Breast epithelium (tissue), 3 donors: ENCODE results near the gene DISP1.

Source experiments
- POLR2A ChIP-seq: fragments of 450-650 bp; IDR thresholded peaks from one replicate; pipeline ENCODE4 v1.6.1; 2016; ENCODE audit warnings: antibody characterized with exemption, mild to moderate bottlenecking, moderate library complexity
- POLR2AphosphoS5 ChIP-seq, 3 donors: sonication (generic); formaldehyde crosslinking; IDR thresholded peaks; one replicate each; pipeline ENCODE4 v1.6.1; 2017; ENCODE audit warnings: antibody characterized with exemption in 3 of 3
- TF ChIP-seq, protein P1 (sequence below), 3 donors: fragments of 450-650 bp; IDR thresholded peaks; one replicate each; pipeline ENCODE4 v1.5.1; 2016 to 2017; ENCODE audit warnings: antibody characterized with exemption in 3 of 3, mild to moderate bottlenecking in 3 of 3, moderate library complexity in 3 of 3

DNA sequence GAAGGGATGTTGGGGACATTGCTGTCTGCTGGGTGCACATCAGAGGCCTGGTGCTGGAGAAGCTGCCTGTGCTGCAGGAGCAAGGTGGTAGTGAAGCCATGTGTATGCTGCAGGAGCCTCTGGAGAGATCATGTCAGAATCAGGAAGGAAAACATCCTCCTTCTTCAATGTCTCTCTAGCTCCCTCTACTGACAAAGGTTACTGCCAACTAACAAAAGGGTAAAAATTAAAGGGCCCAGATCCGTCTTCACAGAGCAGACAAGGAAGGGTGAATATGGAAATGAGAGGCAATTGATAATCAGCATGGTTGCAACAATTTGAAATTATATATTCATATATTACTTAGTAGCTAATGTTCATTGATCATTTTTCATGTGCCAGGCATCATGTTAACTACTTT is 45.7 kb upstream of the DISP1 start:
- TF ChIP-seq, protein P1, sequence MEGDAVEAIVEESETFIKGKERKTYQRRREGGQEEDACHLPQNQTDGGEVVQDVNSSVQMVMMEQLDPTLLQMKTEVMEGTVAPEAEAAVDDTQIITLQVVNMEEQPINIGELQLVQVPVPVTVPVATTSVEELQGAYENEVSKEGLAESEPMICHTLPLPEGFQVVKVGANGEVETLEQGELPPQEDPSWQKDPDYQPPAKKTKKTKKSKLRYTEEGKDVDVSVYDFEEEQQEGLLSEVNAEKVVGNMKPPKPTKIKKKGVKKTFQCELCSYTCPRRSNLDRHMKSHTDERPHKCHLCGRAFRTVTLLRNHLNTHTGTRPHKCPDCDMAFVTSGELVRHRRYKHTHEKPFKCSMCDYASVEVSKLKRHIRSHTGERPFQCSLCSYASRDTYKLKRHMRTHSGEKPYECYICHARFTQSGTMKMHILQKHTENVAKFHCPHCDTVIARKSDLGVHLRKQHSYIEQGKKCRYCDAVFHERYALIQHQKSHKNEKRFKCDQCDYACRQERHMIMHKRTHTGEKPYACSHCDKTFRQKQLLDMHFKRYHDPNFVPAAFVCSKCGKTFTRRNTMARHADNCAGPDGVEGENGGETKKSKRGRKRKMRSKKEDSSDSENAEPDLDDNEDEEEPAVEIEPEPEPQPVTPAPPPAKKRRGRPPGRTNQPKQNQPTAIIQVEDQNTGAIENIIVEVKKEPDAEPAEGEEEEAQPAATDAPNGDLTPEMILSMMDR (IDR thresholded peaks at IDR 0.05): no peak
- no peak for TF ChIP-seq POLR2A
- TF ChIP-seq POLR2AphosphoS5 (IDR thresholded peaks at IDR 0.05): no peak
